Gastroesophageal sphincter (tissue), 3 donors: ENCODE data around the gene CTNND2.

ENCODE experiments used
- CTCF ChIP-seq, 4 experiments: fragments of 200-600 bp in 2 of 4; fragments of 450-650 bp in 2 of 4; sonication (generic) in 1 of 4; IDR thresholded peaks; one replicate each; pipeline ENCODE4 v1.5.1; 2017 to 2019; ENCODE audit warnings: antibody characterized with exemption in 4 of 4, mild to moderate bottlenecking in 2 of 4, moderate library complexity in 2 of 4
- EP300 ChIP-seq: sonication (generic); formaldehyde crosslinking; IDR thresholded peaks from one replicate; pipeline ENCODE4 v1.6.1; 2017; ENCODE audit warnings: antibody characterized with exemption, mild to moderate bottlenecking
- POLR2A ChIP-seq, 2 donors: fragments of 450-650 bp; IDR thresholded peaks; one replicate each; pipeline ENCODE4 v1.6.1; 2017; ENCODE audit warnings: antibody characterized with exemption in 2 of 2, mild to moderate bottlenecking in 2 of 2, moderate library complexity in 1 of 2
- POLR2AphosphoS5 ChIP-seq: sonication (generic); formaldehyde crosslinking; IDR thresholded peaks from one replicate; pipeline ENCODE4 v1.6.1; 2017; ENCODE audit warnings: antibody characterized with exemption

- TF ChIP-seq EP300, result no peak
- TF ChIP-seq CTCF (IDR thresholded peaks at IDR 0.05), result no peak
- no peak for TF ChIP-seq POLR2A (IDR thresholded peaks at IDR 0.05)
- no peak for TF ChIP-seq POLR2AphosphoS5
Measured at GRCh38 chr5:11925701-11926100, 21.5 kb upstream of the CTNND2 start.
